GM10248 (cell line): ENCODE results near the gene PTPN6.

Experiments used
- CTCF ChIA-PET: fragments of 300-600 bp; sonication (Branson Sonifier 250); formaldehyde crosslinking; extraction: SDS; loops from one replicate; lab custom pipeline; 2021; ENCODE audit warnings: antibody characterized with exemption; lab: Yijun Ruan, JAX
- POLR2A ChIA-PET: fragments of 350-650 bp; sonication (Branson Sonifier 250); formaldehyde crosslinking; extraction: SDS; loops from one replicate; lab custom pipeline; 2020; ENCODE audit warnings: antibody characterized with exemption; lab: Yijun Ruan, JAX
- DNase-seq: peaks from one replicate; pipeline ENCODE4 v3.0.0; 2012; ENCODE audit errors: extremely low spot score
- CTCF ChIP-seq: IDR thresholded peaks from 2 replicates; pipeline ENCODE4 v1.5.1; 2012; ENCODE audit warnings: mild to moderate bottlenecking, low read depth; ENCODE audit errors: extremely low read depth, missing control alignments, control extremely low read depth

Gene PTPN6

DNA sequence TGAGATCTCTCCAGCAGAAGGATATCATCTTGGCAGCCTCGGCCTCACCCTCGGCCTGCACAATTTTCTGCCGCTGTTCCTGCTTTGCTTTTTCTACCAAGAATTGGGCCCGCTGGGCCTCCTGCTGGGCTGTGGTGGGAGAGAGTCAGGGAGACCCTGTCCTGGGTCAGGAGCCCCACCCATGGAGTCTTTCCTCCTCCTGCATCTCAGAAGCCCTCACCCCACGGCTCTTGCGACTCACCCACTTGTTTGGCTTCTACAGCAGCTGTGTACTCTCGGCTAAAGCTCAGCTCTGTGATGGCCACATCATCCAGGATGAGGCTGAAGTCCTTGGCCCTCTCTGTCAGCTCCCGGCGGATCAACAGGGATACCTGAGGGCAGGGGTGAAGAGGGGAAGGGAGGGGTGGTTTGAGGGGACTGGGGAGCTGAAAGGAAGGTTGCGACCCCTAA is 16.5 kb downstream of the PTPN6 start:
- POLR2A ChIA-PET, result no interaction called here
- no peak for DNase-seq
- TF ChIP-seq CTCF, result no peak
- CTCF ChIA-PET, result interaction anchor here (0.7 to 2.8 kb wide), 12 partner anchors 9 to 145 kb away, joined by 3 to 28 read pairs (median 5); partner anchors contain the start of genes C12orf57, LPCAT3, PTPN6 and RNU7-1

DNA sequence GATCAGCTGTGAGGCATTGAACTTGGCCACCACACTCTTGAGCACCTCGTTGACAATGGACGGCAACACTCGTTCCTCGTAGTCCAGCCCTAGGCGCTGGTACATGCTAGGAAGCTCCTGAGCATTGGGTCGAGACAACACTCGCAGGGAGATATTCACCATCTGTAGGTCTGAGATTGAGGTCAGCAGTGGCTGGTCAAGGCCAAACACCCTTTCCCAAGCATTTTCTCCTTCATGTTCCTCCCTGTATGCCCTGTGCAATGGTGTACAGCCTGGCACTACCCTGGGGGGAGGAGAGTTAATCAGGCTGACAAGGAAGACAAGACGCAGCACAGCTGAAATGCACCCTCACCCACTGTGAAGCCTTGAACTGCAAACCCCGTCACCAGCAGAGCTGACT is 17.3 kb downstream of the PTPN6 start:
- CTCF ChIA-PET, result interaction anchor here (0.7 to 2.8 kb wide), 16 partner anchors 7 to 144 kb away, joined by 3 to 28 read pairs (median 5); partner anchors contain the start of genes C12orf57, LPCAT3, PTPN6 and RNU7-1
- POLR2A ChIA-PET, result interaction anchor here (1.2 kb wide), 1 partner anchor 24 kb away, joined by 4 read pairs; the partner anchor contains the start of genes C12orf57 and RNU7-1
- DNase-seq, result no peak
- no peak for TF ChIP-seq CTCF

- DNase-seq, result no peak
- no peak for TF ChIP-seq CTCF
- POLR2A ChIA-PET, result no interaction called here
- CTCF ChIA-PET, result interaction anchor here (2.2 to 2.8 kb wide), 4 partner anchors 9 to 138 kb away, joined by 8 to 28 read pairs (median 10); partner anchors contain the start of genes C12orf57, RNU7-1 and SPSB2
Measured at GRCh38 chr12:6970096-6970527, 19.0 kb downstream of the PTPN6 start.

DNA sequence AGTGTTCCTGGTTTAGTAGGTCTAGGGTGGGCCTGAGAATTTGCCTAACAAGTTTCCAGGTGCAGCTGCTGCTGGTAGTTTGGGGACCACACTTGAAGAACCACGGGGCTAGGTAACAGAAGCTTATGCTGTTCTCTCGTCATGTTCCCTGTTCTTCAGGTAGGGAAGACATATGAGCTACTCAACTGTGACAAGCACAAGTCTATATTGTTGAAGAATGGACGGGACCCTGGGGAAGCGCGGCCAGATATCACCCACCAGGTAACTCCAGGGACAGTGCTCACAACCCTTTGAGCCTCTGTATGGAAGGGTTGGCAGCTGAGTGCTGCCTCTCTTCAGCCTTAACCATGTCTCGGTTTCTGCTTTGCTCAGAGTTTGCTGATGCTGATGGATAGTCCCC is 23.0 kb downstream of the PTPN6 start:
- no peak for TF ChIP-seq CTCF
- CTCF ChIA-PET, result interaction anchor here (0.9 to 3.5 kb wide), 9 partner anchors 9 to 139 kb away, joined by 4 to 17 read pairs (median 7); partner anchors contain the start of gene LPCAT3

GRCh38 chr12:6975297-6976032 is 24.3 kb downstream of the PTPN6 start:
- no peak for DNase-seq
- POLR2A ChIA-PET, result interaction anchor here (0.6 kb wide), 1 partner anchor 441 kb away, joined by 6 read pairs; the partner anchor contains the start of gene GAPDH
- no peak for TF ChIP-seq CTCF
- CTCF ChIA-PET, result interaction anchor here (0.8 to 3.5 kb wide), 12 partner anchors 7 to 221 kb away, joined by 3 to 17 read pairs (median 4); partner anchors contain the start of gene LPCAT3

More for the DNA sequence above, 23.0 kb downstream of the PTPN6 start:
- POLR2A ChIA-PET, result no interaction called here
- DNase-seq, result no peak

GRCh38 chr12:6977653-6978052 is 26.5 kb downstream of the PTPN6 start:
- no peak for TF ChIP-seq CTCF
- no peak for DNase-seq
- CTCF ChIA-PET, result interaction anchor here (1.2 kb wide), 2 partner anchors 22 to 132 kb away, joined by 3 read pairs; no protein-coding TSS in a partner anchor
- POLR2A ChIA-PET, result no interaction called here
